Islet precursor cell (in vitro differentiated cells): Measurements from ENCODE around the gene SLC46A2.
A peak's percentile ranks its signal among the peaks of the same experiment; 100 is the strongest.

Experiments used
- DNase-seq: peaks from one replicate; pipeline ENCODE4 v3.0.0-alpha.2; 2018

Gene SLC46A2

DNA sequence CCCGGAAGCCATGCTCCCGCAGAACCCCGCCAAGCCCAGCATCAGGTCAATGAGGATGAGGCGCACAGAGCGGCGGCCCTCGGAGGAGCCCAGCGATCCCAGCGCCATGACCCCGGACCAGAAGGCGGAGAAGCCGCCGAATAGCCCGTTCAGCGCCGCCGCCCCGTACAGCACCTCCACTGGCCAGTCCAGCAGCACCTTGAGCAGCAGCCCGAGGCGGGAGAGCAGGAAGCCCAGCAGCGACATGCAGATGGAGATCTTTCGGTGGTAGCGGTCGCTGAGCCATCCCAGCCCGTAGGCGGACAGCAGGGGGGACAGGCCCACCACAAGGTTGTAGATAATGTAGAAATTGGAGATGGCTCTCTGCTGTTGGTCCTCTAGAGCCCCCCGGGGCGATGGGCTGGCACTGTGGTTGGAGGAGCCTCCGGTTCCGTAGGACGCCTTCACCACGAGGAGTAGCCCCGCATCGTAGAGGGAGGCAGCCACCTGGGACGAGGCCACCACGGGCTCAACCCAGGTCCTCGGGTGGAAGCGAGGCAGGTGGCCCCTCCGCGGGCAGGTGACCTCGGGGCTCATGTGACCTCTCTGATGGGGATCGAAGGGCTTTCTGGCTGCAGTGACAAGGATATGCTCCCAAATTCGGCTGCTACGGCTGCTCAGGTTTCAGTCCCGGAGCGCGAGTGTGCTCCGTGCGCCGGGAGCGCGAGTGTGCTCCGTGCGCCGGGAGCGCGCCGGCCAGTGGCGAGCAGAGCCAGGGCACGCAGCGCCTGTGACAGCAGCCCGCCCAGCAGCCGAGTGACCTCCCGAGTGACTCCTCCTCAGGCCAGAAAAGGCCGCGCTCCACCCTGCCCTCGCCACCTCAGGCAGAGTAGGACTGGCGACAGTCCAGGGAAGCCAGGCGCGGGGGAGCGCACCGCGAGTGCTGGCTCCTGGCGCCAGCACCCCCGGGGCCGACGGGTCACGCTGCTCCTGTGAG lies at the start of gene SLC46A2:
Gene SLC46A2, minus strand, starts transcription at position 771 of the 976 bp plus-strand sequence. Its CDS starts 195 bp downstream, at position 576.
- DNase-seq: peak; percentile 75

- DNase-seq: no peak
These were observed 48.7 kb upstream of the SLC46A2 start for GRCh38 chr9:112939418-112939817.

GRCh38 chr9:112933696-112934095 lies 43.0 kb upstream of the SLC46A2 start:
- DNase-seq: no peak

- DNase-seq: no peak
These were observed 34.5 kb upstream of the SLC46A2 start for GRCh38 chr9:112925058-112925641.

DNA sequence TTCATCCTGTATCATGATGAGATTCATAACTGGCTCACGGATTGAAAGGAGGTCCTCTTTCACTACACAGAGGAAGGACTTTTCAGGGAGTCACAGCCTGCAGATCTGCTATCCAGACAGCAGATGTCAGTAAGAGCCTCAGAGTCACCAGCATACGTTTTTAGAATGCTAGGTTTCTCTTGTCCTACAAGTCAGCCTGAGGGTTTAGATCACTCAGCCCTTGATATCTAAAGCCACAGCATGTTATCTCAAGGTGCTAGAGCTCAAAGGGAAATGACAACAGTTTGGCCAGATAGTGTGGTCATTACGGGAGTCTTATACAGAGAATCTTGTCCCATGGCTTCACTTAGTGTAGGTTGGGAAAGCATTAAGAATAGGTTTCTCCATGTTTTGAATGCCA lies 30.9 kb upstream of the SLC46A2 start:
- peak; percentile 67 for DNase-seq

- DNase-seq: no peak
These were observed 27.3 kb upstream of the SLC46A2 start for GRCh38 chr9:112917987-112918362.

DNA sequence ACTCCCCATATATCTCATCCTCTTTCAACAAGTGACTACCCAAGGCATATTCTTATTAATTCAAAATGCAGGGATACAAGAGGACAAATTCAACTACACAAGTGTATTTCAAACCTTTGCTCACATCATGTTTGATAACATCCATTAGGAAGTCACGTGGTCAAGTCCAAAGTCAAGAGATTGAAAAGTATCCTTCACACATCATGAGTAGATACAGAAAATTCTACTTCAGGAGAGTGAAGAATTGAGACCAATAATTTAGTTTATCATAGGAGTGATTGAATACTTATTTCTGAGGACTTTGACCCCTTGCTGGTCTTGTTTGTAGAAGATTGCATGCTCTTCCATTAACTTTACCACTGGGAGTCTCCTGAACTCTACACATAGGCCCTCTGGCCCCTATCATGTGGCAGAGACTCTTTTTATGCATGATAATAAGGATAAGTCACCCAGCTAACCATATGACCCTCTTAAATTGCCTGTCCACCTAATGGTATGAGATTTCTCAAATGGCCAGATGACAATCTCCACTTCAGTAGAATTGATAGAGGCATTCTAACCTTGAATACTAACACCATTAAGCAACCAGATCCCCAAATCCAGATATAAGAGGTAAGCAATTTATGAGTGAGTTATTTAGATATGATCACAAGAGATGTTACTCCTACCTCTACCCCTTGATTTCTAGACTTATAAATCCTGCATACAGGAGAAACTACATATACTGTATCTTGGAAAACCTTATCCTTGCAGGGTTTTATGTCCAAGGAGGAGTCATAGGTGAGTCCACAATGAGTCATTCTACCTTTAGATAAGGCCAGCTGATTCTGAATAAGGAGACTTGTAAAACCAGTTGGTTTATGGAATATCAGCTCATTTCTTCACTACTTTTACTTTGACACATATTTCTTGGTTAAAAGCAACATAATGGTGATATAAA lies 26.6 kb upstream of the SLC46A2 start:
- DNase-seq: no peak

GRCh38 chr9:112914524-112914923 lies 23.8 kb upstream of the SLC46A2 start:
- no peak for DNase-seq

DNA sequence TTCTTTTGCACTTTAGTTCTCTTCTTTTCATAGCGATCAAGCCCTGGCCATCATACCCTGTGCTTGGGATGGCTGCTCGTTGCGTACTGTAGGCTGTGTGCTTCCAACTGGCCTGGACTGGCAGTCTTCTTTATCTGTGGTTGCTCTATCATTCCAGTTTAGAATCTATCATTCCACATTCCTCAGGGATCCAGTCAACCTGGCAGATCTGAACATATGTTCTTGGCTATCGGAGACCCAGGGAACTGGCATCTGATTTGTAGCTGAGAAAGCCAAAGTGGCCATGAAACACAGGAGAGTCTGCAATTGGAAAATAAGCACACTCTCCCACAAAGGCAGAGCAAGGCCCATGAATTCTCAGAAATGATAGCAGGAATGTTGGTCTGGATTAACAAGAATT lies 22.6 kb upstream of the SLC46A2 start:
- no peak for DNase-seq

GRCh38 chr9:112912636-112913035 lies 22.0 kb upstream of the SLC46A2 start:
- no peak for DNase-seq

DNA sequence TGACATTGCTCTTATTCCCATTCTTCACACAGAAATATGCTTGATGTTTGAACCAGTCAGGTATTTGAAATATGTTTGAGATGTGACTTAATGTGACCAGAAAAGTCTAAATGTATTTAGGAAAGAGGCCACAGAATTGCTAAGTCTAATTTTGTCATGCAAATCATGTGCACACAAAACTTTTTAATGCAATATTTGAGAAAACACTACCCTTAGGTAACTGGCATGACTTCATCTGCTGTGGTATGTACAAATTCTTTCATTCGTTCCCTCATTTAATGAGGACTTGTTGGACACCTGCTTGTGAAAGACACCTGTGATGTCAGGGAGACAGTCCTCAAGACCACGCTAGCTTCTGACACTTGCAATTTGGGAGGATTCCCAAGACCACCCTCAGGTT lies 21.1 kb upstream of the SLC46A2 start:
- no peak for DNase-seq

GRCh38 chr9:112905084-112905483 lies 14.4 kb upstream of the SLC46A2 start:
- no peak for DNase-seq

DNA sequence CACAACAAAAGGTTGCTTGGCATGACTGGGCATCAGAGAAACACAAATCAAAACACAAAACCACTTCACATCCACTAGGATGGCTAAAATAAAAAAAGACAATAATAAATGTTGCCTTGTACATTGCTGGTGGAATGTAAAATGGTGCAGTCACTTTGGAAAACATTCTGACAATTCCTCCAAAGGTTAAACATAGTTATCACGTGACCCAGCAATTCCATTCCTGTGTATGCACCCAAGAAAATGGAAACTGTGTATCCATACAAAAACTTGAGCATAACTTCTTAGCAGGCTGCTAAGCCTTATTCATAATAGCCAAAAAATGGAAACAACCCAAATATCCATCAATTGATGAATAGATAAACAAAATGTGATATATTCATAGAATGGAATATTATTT lies 10.2 kb upstream of the SLC46A2 start:
- DNase-seq: no peak

DNA sequence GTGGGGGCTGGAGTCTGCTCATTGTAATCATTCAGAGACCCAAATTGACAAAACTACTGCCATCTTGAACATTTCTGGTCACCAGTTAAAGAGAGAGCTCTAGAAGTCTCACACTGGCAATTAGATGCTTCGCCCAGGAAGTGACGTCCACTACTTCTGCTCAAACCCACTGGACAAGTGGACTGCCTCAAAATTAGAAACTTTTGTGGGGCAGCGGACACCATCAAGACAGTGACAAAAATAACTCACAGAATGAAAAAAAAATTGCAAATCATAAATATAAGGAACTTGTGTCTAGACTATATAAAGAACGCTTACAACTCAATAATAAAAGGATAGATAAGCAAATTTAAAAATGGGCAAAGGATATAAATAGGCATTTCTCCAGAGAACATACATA lies 9.8 kb upstream of the SLC46A2 start:
- no peak for DNase-seq

- no peak for DNase-seq
These were observed 8.2 kb upstream of the SLC46A2 start for GRCh38 chr9:112898872-112899311.

- DNase-seq: no peak
These were observed 5.5 kb upstream of the SLC46A2 start for GRCh38 chr9:112896131-112896530.

DNA sequence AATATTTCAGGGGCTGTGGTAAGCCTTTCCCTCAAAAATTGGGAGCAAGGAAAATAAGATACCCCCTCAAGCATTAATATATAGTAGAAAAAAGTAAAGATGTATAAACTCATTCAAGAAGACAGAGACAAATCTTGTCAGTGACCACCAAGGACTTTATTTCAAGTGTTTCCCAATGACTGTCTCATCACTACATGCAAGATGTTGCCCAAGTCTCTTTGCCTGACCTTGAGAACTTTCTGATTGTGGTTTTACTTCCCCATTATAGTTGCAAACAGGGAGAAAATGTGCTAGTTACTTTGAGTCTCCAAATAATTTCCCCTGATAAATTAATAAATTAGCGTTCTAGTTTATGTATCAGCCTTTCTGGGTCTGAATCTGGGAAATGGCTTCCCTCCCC lies 4.0 kb upstream of the SLC46A2 start:
- no peak for DNase-seq

DNA sequence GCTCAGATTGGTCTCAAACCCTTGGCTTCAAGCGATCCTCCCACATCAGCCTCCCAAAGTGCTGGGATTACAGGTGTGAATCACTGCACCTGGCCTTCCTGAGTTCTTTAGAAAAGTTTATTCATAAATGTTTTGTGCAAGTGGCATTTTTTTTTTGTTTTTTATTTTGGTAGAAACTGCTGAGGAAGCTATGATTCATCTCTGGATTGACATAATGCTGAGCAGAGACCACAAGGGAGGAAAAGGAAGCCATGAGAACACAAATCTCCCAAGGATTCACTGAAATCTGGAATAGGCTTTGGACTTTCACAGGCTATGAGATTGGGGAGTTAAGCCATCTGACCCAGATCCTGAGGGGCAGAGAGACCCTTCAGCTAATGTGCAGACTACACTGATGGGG lies 3.4 kb upstream of the SLC46A2 start:
- DNase-seq: no peak

DNA sequence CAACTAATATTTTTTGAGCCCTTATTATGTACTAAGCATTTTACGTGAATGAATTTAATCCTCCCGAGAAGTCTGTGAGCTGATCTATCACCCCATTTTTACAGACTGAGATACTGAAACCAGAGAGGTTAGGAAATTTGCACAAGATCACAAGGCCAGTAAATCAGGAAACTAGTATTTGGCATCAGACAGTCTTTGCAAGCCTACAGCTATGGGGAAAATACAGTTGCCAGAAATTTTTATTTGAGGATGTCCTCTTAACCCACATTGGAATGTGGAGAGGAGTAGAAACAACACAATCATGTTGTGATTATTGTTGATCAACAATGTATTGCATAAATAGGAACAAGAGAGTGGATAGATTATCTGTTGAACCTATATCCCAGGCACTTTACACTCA lies 2.3 kb upstream of the SLC46A2 start:
- DNase-seq: no peak

GRCh38 chr9:112891521-112891920 lies 845 bp upstream of the SLC46A2 start:
- DNase-seq: no peak

DNA sequence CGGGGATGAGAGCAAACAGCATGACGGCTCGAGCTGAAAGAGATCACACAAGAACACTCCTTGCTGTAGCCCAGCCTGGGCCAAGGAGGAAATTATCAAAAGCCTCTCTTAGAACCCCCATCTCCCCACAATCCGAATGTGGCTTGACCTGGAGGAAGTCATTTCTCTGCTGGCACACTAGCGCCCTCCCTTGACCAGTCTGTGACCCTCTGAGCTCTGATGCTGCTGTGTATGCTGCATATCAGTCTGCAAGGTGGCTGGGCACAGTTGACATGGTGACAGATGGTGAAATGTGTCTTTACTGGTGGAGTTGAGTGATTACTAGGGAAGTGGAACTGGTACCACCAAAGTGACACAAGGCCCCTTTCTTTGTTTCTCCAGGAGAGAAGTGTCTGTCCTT lies 3.3 kb downstream of the SLC46A2 start:
- no peak for DNase-seq

- no peak for DNase-seq
These were observed 4.3 kb downstream of the SLC46A2 start for GRCh38 chr9:112886351-112886750.

GRCh38 chr9:112885324-112885723 lies 5.4 kb downstream of the SLC46A2 start:
- no peak for DNase-seq
